ENCODE data around the gene AQP2.

- TF ChIP-seq EZH2 (IDR thresholded peaks at IDR 0.05; ENCODE audit: borderline replicate concordance): no peak
- no peak for TF ChIP-seq CTCF (IDR thresholded peaks at IDR 0.05; ENCODE audit: poor library complexity)
These were observed 6.4 kb downstream of the AQP2 start for GRCh38 chr12:49956663-49957569.

Data from hepatocyte (in vitro differentiated cells).